Cerebellar nuclear complex (tissue), 1 donor: ENCODE results near the gene CHRFAM7A.
"Not testable (repeated sequence)": the region's sequence is repeated elsewhere in the genome, so short reads cannot be mapped to it uniquely, and the experiment has no call there.

ENCODE experiments used
- DNase-seq, 2 experiments: peaks; one replicate each; lab custom pipeline; 2025; lab: John Stamatoyannopoulos, UW

Gene CHRFAM7A

DNA sequence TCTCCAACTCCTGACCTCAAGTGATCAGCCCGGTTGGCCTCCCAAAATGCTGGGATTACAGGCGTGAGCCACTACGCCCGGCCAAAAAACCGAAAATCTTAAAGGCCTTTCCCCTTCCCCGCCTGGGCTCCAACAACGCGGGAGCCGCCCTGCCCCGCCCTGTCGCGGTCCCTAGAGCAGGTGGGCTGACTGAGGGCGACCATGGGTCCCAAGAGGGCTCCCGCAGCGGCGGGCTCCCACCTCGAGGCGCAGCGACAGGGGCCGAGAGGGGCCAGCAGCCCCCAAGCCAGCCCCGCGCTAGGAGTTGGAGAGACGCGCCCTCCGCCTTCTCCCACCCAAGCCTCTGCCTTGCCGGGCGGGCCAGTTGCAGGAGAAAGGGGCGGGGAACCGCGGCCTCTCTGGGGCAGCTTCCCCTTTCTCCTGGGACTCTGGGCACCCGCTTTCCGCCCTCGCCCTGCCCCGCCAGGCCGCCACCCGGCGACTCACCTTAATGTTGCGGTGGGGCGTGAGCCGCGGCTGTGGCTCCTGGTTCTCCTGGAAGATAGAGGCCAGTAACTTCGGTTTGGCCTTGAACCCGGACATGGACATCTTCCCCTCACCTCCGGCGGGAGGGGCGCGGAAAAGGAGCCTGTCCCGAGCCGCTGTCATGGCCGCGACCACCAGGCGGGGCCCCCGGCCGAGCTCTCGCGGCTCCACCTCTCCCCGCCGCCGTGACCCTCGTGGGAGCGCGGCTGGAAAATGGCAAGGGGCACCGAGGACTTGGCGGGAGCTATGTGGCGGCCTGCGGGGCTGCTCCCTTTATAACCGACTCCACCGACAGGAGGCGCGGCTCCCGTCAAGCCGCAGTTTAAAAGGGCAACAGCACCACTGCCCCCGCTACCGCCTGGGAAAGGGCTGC is at the start of gene CHRFAM7A:
TSS of gene CHRFAM7A (minus strand) at position 775 of the 898 bp plus-strand sequence. CDS start 10,189 bp downstream, outside the sequence.
- DNase-seq: not testable (repeated sequence)

DNA sequence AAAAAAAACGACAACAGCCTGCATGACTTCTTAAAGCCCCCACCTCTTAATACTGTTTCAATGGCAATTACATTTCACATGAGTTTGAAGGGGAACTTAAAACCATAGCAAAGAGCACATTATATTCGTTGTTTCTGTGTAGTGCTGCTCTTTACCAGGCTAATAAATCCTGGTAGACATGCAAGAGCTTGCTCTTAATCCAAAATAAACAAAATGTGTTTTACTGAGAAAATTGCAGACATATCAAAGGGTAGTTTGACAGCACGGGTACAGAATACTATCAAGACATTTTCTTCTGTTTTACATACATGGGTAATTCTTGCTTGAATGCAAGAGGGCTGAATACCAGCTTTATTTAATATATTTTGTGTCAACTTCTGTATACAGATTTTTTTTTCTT is 45.0 kb upstream of the CHRFAM7A start:
- not testable (repeated sequence) for DNase-seq

DNA sequence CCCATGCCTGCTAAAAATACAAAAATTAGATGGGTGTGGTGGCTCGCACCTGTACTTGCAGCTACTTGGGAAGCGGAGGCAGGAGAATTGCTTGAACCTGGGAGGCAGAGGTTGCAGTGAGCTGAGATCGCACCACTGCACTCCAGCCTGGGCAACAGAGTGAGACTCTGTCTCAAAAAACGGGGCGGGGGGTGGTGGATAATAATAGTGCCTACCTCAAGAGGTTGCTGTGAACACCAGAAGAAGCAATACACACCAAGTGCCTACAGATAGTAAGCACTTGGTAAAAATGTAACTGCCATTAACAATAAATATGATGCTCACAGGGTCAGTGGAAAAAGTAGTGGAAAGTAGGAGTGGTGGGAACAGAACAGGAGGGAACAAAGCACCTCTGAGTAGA is 42.5 kb upstream of the CHRFAM7A start:
- not testable (repeated sequence) for DNase-seq

DNA sequence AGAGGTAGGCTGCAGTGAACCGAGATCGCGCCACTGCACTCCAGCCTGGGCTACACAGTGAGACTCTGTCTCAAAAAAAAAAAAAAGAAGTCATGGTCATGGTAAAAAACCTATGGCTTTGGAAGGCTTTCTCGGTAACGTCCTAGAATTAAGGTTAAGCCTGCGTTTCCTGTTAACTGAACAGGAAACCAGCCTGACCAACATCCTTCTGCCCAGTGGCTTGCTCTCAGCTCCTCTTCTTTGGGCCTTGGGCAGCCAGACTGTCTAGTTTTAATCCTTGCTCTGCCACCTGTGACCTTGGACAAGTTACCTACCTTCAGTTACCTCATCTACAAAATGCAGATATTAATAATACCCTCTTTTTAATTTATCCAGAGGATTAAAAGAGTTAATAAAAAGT is 27.4 kb upstream of the CHRFAM7A start:
- DNase-seq: not testable (repeated sequence)

DNA sequence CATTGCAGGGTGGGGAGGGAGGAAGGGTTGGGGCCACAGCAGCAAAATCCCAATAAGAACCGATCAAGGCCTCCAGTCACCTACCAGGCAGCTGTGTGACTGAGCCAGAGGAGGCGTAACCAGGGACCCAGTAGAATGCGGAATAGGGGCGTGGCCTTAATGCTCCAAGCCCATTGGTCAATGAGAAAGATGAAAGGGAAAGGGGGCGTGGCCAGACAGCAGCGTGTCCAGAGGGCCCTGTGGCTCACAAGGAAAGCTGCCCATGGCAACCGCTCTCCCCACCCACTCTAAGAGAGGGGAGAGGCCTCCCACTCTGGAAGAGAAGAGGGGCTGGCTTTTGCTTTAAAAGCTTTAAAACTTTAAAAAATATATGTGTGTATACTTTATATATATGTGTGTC is 20.8 kb upstream of the CHRFAM7A start, which contains the start of gene GOLGA8R:
TSS of gene GOLGA8R (minus strand) at position 101 of the 400 bp plus-strand sequence. CDS start at position 3, 98 bp downstream.
- DNase-seq: not testable (repeated sequence)

DNA sequence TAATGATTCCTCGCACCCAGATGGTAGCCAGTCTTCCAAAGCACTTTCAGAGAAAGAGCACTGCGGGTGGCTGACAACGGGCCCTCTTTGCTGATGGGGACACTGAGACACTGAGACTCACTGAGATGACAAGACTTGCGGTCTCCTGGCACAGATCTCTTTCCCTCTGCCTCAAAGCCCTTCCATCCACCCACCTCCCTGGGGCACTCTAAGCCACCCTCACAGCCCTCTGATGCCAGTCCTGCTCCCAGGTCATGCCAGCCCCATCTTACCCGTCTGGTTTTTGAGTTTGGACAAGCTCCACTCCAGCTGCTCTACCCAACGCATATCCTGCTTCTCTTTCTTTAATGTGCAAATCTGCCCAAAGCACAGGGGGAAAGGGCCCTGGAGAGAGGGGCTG is 14.3 kb upstream of the CHRFAM7A start:
- not testable (repeated sequence) for DNase-seq

DNA sequence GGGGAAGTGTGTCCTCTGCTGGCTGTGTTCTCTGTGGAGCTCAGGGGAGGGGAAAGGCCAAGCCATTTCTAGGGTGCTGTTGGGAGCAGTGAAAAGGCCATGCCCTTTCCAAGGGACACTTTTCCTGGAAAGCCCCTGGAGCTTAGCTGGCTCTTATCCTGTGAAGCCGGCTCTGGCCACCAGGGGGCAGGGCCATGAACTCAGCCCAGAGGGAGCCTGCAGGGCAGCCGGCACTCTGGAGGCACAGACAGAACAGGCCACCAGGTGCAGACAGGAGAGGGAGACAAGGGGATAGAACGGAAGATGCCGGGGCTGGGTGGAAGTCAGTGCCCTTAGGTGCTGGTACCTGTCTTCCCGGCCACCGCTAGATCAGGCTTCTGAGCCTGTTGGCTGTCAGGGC is 5.6 kb upstream of the CHRFAM7A start:
- DNase-seq: not testable (repeated sequence)

DNA sequence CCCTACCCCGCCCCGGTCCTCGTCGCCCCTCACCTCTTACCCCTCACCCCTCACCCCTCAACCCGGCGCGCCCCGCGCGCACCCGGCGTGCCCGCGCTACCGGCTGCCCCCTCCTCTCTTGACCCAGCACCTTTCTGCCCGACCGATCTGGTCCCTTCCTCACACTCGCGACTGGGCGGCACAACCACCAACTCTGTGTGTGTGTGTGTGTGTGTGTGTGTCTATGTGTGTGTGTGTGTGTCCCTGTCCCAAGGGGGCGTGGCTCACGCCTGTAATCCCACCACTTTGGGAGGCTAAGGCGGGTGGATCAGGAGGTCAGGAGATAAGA is 288 bp upstream of the CHRFAM7A start:
- DNase-seq: not testable (repeated sequence)

DNA sequence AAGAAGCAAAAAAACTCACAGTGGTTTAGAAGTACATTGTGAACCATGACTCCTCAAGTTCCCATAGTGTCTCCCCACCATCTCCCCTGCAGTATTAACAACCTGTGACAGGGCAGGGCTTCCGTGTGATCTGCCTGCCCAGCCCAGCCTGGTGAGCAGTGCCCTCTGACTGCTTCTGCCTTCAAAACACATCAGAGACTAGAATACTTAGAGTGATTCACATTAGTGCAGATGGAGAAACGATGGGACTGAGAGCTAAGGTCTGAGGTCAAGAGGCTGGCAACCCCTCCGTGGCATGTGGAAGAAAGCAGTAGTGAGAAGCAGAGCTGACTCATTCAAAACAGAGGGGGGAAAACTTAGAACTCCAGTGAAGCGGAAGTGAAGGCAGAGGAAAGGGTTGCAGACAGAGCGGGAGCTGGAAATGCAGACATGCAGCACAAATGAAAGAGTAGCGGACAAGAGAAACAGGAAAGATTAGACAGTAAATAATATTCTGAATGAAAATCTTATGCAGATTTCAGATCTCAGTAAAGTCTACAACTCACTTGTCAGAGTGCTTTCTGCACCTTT is 6.9 kb downstream of the CHRFAM7A start:
- not testable (repeated sequence) for DNase-seq

DNA sequence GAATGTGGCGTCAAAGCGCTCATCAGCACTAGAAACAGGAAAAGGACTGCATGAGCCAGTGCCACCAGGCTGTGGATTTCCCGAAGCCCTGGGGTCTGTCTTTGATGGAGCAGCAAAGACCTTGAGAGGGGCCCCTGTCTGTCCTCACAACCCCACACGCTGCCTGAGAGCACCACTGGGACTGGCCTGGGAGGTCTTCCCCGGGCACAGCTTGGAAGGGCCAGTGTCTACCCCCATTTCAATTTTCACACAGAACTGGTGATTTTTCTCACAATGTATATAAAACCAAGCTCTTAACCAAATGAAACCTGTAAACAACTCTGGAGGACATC is 16.3 kb downstream of the CHRFAM7A start:
- not testable (repeated sequence) for DNase-seq

DNA sequence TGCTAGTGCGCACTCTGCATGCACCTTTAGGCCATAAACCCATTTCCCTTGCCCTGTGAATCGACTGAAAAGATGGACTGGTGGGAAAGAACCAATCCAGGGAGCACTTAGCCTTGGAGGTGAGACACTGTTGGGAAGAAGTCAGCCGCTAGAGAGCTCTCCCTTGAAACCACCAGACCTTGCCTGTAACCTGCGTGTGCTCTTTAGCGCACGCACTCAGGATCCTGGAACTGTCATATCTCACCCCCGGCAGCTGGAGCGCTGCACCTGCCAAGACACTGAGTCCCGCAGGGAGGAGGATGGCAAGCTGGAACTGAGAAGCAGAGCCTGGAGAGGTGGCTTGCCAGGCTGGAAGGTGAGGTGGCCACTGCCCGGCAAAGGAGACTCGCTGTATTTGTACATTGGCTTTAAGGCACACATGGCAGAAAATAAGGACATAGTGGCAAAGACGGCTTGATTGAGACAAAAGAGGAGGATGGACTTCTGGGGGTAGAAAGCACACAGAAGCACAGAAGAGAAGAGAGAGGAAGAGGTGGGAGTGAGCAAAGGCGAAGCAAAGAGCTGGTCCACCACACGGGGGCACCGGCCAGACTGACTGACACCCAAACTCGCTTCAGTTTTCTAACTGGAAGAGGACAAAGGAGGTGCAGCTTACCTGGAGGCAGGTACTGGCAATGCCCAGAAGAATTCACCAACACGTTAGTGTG is 16.8 kb downstream of the CHRFAM7A start:
- not testable (repeated sequence) for DNase-seq

DNA sequence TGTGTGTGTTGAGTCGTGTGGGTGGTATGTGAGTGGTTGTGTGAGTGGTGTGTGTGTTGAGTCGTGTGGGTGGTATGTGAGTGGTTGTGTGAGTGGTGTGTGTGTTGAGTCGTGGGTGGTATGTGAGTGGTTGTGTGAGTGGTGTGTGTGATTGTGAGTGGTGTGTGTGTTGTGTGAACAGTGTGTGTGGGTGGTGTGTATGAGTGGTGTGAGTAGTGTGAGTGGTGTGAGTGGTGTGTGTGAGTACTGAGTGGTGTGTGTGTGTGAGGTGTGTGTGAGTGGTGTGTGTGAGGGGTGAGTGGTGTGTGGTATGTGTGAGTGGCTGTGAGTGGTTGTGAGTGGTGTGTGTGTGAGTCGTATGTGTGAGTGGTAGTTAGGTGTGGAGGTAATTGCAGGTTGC is 17.5 kb downstream of the CHRFAM7A start:
- DNase-seq: not testable (repeated sequence)

DNA sequence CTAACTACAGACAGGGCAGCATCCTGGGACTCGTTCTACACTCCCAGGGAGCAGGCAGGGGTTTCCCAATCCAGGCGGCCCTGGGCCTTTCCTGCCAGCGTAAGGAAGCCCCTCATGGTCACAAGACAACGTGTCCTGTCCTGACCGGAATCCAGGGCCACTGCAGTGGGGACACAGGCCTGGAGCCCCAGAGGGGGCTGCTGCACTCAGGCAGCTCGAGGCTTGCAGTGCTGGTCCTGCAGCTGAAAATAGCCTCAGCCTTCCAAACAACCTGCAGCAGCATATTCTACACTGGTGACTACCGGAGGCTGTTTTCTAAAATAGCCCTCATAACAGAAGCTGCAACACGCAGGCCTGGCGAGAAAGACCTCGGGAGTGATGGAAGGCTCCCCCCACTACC is 18.5 kb downstream of the CHRFAM7A start:
- not testable (repeated sequence) for DNase-seq

DNA sequence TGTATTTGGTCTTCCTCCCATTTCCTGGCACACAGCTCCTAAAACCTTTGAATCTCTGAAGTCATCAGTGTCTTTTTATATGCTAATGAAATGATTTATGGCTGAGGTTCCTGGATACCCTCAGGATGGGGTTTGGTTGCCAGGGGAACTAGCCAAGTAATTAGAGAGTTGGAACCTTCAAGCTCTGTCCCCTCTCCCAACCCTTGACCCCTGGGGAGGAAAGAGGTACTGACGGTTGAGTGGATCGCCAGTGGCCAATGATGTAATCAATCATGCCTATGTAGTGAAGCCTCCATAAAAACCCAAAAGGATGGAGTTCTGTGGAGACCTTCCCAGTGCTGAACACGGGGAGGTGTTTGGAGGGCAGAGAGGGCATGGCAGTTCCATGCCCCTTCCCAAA is 25.1 kb downstream of the CHRFAM7A start:
- DNase-seq: not testable (repeated sequence)

DNA sequence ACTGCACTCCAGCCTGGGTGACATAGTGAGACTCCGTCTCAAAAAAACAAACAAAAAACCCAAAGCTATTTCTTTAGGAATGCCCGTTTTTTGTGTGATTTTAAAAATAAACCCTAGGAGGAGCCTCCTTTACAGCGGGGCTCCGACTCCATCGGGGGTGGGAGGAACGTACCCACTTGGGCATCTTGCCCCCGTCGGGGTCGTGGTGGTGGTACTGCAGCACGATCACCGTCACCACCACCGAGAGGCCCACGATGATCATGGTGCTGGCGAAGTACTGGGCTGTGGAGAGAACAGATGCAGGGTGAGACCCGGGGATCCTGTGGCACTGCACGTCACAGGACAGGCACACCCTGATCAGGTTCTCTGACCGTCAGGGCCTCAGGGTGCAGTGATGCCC is 26.1 kb downstream of the CHRFAM7A start:
- DNase-seq: not testable (repeated sequence)

DNA sequence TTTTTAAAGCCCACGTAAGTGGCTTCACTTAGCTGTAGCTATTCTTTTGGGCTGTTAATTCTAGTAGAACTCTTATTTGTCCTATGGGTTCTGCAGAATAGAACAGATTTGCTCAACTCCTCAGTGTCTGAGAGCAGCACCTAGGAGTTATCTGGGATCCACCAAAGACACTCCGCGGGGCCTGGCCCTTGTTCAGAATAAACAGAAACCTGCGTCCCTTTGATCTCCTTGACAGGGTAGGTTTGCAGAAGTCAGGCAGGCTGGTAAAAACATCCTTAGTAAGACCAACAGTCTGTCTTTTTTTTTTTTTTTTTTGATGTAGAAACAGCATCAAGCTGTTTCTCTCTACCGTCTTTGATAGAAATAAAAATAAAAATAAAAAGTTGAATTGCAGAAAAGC is 31.9 kb downstream of the CHRFAM7A start:
- DNase-seq: not testable (repeated sequence)

DNA sequence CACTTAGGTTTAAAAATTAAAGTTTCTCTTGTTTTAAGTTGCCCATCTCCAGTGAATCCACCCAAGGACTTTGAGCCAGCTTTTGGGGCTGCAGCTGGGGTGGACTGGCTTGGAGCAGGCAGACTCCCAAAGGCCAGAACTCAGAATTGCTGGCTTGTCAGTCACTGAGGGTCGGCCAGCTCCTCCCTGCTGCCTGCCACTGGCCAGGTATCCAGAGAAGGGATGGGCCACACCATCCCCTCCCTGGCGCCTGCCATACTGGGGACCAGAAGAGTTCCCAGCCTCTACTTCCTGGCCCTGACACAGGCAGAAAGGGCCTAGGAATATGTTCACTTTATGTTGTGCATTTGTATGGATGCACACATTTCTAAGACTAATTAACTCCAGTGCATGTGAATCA is 32.4 kb downstream of the CHRFAM7A start:
- DNase-seq: not testable (repeated sequence)

DNA sequence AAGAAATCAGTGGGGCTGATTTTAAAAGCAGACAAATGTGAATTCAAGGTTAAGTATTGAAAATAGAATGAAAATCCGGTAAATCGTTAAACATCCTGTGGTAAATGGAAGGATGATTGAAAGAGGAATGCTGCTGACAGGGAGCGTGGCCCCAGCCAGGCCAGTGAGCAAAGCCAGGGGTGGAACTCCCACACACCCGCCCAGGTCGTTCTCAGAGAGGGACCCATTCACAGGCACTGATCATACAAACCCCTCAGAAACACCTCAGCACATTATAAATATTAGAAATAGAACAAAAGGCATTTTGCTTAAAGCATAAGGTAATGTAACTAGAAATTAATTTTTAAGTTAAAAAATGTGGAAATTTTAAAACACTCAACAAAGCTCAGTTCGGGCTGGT is 38.3 kb downstream of the CHRFAM7A start:
- not testable (repeated sequence) for DNase-seq

DNA sequence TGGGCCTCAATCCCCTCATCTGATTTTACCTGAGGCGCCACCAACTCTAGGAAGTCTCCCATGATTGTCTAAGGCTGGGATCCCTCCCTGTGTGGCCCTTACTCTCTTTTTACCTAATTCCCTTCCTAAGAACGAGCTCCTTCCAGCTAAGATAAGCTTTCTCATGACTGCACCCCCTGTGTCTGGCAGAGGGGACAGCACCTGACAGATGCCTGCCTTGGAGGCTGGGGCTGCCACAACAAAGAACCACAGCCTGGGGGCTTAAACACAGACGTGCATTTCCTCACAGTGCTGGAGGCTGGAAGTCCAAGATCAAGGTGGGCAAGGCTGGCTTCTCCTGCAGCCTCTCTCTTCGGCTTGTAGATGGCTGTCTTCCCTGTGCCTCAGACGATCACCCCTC is 43.5 kb downstream of the CHRFAM7A start:
- DNase-seq: not testable (repeated sequence)

DNA sequence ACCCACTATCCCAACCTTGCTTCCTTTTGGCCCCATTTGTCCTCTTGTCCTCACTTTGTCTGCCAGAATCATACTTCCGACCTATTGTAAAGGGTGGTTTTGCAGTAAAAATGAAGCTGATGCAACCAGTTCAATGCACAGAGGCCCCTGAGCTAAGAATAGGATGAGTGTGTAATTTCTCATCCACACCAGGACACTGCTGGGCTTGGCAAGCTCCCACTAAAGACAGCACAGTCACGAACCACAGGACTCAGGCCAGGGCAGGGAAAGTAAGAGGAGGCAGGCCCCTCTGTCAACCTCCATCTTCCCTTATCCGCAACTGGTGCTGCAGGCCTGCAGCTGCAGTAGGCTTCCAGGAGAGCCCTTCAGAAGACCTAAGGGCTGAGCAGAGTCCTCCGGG is 56.8 kb downstream of the CHRFAM7A start:
- not testable (repeated sequence) for DNase-seq

DNA sequence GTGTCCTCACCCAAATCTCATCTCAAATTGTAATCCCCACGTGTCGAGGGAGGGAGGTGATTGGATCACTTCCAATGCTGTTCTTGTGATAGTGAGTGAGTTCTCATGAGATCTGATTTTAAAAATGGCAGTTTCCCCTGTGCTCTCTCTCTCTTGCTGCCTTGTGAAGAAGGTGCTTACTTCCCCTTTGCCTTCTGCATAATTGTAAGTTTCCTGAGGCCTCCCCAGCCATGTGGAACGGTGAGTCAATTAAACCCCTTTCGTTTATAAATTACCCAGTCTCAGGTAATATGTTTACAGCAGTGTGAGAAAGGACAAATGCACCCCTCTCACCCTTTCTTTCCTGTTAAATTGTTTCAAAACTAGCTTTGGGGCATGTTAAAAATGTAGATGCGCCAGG is 59.2 kb downstream of the CHRFAM7A start:
- not testable (repeated sequence) for DNase-seq

DNA sequence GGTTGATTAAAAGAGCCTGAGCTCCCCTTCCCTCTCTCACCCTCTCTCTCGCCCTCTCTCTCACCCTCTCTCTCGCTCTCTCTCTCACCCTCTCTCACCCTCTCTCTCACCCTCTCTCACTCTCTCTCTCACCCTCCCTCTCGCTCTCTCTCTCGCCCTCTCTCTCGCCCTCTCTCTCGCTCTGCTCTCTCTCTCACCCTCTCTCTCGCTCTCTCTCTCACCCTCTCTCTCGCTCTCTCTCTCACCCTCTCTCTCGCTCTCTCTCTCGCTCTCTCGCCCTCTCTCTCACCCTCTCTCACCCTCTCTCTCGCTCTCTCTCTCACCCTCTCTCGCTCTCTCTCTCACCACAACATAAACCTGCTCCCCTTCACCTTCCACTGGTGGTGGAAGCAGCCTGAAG is 67.2 kb downstream of the CHRFAM7A start:
- not testable (repeated sequence) for DNase-seq

DNA sequence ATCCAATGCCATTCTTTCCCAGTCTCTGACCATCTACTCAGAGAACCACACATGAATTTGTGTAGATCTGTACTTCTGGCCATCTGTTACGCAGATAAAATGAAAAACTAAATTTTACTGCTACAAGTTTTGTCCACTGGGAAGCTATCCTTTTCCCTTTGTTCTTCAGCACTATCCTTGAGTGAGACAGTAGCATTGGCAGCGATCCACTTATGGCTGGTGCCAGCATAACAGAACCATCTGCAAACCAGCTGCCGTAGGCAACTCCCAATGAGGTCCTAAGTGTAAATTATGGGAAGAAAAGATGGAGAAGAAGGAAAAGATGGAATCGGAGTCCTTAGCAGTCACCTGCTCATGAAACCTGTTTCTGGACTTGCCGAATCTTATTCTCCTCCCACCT is 72.3 kb downstream of the CHRFAM7A start:
- DNase-seq: not testable (repeated sequence)
